ENCODE measurements around the gene TAB3.

DNA sequence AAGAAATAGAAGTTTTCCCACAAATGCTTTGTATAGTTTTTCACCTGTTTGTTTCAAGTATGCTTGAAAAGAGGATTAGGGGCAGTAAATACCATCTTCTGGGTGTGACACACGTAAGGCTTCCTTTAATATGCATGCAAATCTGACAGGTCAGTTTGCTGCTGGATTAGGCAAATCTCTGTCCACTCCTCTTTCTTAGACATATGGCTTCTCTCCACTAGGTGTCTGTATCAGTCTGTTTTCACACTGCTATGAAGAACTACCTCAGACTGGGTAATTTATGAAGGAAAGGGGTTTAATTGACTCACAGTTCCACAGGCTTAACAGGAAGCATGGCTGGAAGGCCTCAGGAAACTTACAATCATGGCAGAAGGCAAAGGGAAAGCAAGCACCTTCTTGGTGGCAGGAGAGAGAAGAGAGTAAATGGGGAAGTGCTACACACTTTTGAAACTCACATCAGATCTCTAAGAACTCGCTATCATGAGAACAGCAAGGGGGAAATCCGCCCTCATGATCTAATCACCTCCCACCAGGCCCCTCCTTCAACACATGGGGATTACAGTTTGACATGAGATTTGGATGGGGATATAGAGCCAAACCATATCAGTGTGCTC is 66.9 kb downstream of the TAB3 start:
- TF ChIP-seq, protein P1, sequence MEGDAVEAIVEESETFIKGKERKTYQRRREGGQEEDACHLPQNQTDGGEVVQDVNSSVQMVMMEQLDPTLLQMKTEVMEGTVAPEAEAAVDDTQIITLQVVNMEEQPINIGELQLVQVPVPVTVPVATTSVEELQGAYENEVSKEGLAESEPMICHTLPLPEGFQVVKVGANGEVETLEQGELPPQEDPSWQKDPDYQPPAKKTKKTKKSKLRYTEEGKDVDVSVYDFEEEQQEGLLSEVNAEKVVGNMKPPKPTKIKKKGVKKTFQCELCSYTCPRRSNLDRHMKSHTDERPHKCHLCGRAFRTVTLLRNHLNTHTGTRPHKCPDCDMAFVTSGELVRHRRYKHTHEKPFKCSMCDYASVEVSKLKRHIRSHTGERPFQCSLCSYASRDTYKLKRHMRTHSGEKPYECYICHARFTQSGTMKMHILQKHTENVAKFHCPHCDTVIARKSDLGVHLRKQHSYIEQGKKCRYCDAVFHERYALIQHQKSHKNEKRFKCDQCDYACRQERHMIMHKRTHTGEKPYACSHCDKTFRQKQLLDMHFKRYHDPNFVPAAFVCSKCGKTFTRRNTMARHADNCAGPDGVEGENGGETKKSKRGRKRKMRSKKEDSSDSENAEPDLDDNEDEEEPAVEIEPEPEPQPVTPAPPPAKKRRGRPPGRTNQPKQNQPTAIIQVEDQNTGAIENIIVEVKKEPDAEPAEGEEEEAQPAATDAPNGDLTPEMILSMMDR (IDR thresholded peaks at IDR 0.05; ENCODE audit: low read depth, low read length), result no peak
- TF ChIP-seq, protein P2, sequence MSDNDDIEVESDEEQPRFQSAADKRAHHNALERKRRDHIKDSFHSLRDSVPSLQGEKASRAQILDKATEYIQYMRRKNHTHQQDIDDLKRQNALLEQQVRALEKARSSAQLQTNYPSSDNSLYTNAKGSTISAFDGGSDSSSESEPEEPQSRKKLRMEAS (IDR thresholded peaks at IDR 0.05; ENCODE audit: low read depth, low read length), result no peak
